Embryonic facial prominence (tissue), 1 donor: ENCODE measurements around the gene ANP32B.
"Not testable (repeated sequence)": the region's sequence is repeated elsewhere in the genome, so short reads cannot be mapped to it uniquely, and the experiment has no call there.

ENCODE experiments used
- DNase-seq: peaks from one replicate; pipeline ENCODE4 v3.0.0-alpha.2; 2016; ENCODE audit errors: extremely low spot score

The ANP32B gene

GRCh38 chr9:97982683-97983588, at the start of gene ANP32B:
ANP32B (plus strand) TSS chr9:97983341; CDS start chr9:97983556, 215 bp downstream.
- DNase-seq: peak; percentile 92

- no peak for DNase-seq
These were observed 48.6 kb upstream of the ANP32B start for GRCh38 chr9:97934321-97935115.

GRCh38 chr9:97935276-97935675, 47.9 kb upstream of the ANP32B start:
- DNase-seq: no peak

- DNase-seq: no peak
These were observed 46.1 kb upstream of the ANP32B start for GRCh38 chr9:97936998-97937397.

- DNase-seq: no peak
These were observed 45.0 kb upstream of the ANP32B start, which contains the start of gene HEMGN for GRCh38 chr9:97938081-97938644. HEMGN (minus strand) TSS chr9:97938172; CDS start chr9:97938136, 36 bp downstream.

- no peak for DNase-seq
These were observed 42.9 kb upstream of the ANP32B start for GRCh38 chr9:97940233-97940632.

GRCh38 chr9:97940741-97941140, 42.4 kb upstream of the ANP32B start:
- no peak for DNase-seq

GRCh38 chr9:97941323-97941722, 41.8 kb upstream of the ANP32B start:
- no peak for DNase-seq

GRCh38 chr9:97943308-97943855, 39.8 kb upstream of the ANP32B start:
- no peak for DNase-seq

GRCh38 chr9:97944612-97945011, 38.5 kb upstream of the ANP32B start:
- no peak for DNase-seq

GRCh38 chr9:97945470-97945869, 37.7 kb upstream of the ANP32B start:
- DNase-seq: not testable (repeated sequence)

- not testable (repeated sequence) for DNase-seq
These were observed 36.0 kb upstream of the ANP32B start for GRCh38 chr9:97947094-97947493.

GRCh38 chr9:97950873-97951272, 32.3 kb upstream of the ANP32B start:
- not testable (repeated sequence) for DNase-seq

- no peak for DNase-seq
These were observed 28.6 kb upstream of the ANP32B start for GRCh38 chr9:97954550-97954989.

GRCh38 chr9:97956331-97956730, 26.8 kb upstream of the ANP32B start:
- no peak for DNase-seq

GRCh38 chr9:97958812-97959511, 24.2 kb upstream of the ANP32B start:
- no peak for DNase-seq

- DNase-seq: no peak
These were observed 23.6 kb upstream of the ANP32B start for GRCh38 chr9:97959585-97959984.

GRCh38 chr9:97960678-97961328, 22.3 kb upstream of the ANP32B start:
- not testable (repeated sequence) for DNase-seq

- DNase-seq: no peak
These were observed 21.8 kb upstream of the ANP32B start for GRCh38 chr9:97961361-97961760.

- DNase-seq: no peak
These were observed 21.0 kb upstream of the ANP32B start for GRCh38 chr9:97962136-97962535.

- no peak for DNase-seq
These were observed 20.6 kb upstream of the ANP32B start for GRCh38 chr9:97962575-97962974.
